Rectal smooth muscle tissue (tissue), 1 donor: Measurements from ENCODE around the gene LRRC75B.

Source experiments
- H3K27ac ChIP-seq: one replicate; pipeline ENCODE4 v1.7.0; 2013; ENCODE audit warnings: low read depth, low read length, inconsistent platforms
- H3K27me3 ChIP-seq: one replicate; pipeline ENCODE4 v1.7.0; 2013; ENCODE audit warnings: low read length; ENCODE audit not compliant: control insufficient read depth, insufficient read depth
- H3K36me3 ChIP-seq: one replicate; pipeline ENCODE4 v1.7.0; 2013; ENCODE audit warnings: low read length; ENCODE audit not compliant: control insufficient read depth, insufficient read depth
- H3K4me1 ChIP-seq: one replicate; pipeline ENCODE4 v1.7.0; 2013; ENCODE audit warnings: low read length; ENCODE audit not compliant: control insufficient read depth, insufficient read depth
- H3K4me3 ChIP-seq: one replicate; pipeline ENCODE4 v1.7.0; 2013; ENCODE audit warnings: low read length
- H3K9ac ChIP-seq: one replicate; pipeline ENCODE4 v1.7.0; 2013; ENCODE audit warnings: low read length

LRRC75B gene

GRCh38 chr22:24587948-24588347 is 4.9 kb downstream of the LRRC75B start:
- Histone ChIP-seq H3K4me1 (peaks cover 8% of the 10 kb centered on the region), H3K27ac (no peak overlapping the region), H3K36me3 (peaks cover 10% of the 10 kb centered on the region), H3K27me3 (no peaks in the 10 kb centered on the region), H3K4me3 (no peak overlapping the region), H3K9ac (no peak overlapping the region)

GRCh38 chr22:24587251-24587650 is 5.6 kb downstream of the LRRC75B start:
- H3K27ac ChIP-seq = no peak overlapping the region
- peaks cover 10% of the 10 kb centered on the region for H3K36me3 ChIP-seq
- H3K27me3 ChIP-seq = no peaks in the 10 kb centered on the region
- H3K9ac ChIP-seq = no peak overlapping the region
- H3K4me1 ChIP-seq = peaks cover 9% of the 10 kb centered on the region
- no peak overlapping the region for H3K4me3 ChIP-seq

- H3K36me3 ChIP-seq = peaks cover 10% of the 10 kb centered on the region
- no peak overlapping the region for H3K27ac ChIP-seq
- H3K27me3 ChIP-seq = no peaks in the 10 kb centered on the region
- H3K4me1 ChIP-seq = peaks cover 9% of the 10 kb centered on the region
- no peak overlapping the region for H3K4me3 ChIP-seq
- no peak overlapping the region for H3K9ac ChIP-seq
Observed at GRCh38 chr22:24585927-24586546, 6.8 kb downstream of the LRRC75B start.

- Histone ChIP-seq H3K27ac (no peak overlapping the region), H3K9ac (no peak overlapping the region), H3K4me3 (no peak overlapping the region), H3K36me3 (peaks cover 10% of the 10 kb centered on the region), H3K4me1 (peaks cover 9% of the 10 kb centered on the region), H3K27me3 (no peaks in the 10 kb centered on the region)
Observed at GRCh38 chr22:24585461-24585860, 7.4 kb downstream of the LRRC75B start.

- Histone ChIP-seq H3K27ac (peak overlapping the region; percentile 70), H3K36me3 (peaks cover 10% of the 10 kb centered on the region), H3K4me1 (peaks cover 9% of the 10 kb centered on the region), H3K4me3 (no peak overlapping the region), H3K27me3 (no peaks in the 10 kb centered on the region), H3K9ac (no peak overlapping the region)
Observed at GRCh38 chr22:24584871-24585411, 7.9 kb downstream of the LRRC75B start.

- Histone ChIP-seq H3K36me3 (peaks cover 10% of the 10 kb centered on the region), H3K27ac (peak overlapping the region; percentile 70), H3K4me1 (peaks cover 9% of the 10 kb centered on the region), H3K4me3 (no peak overlapping the region), H3K9ac (no peak overlapping the region), H3K27me3 (no peaks in the 10 kb centered on the region)
Observed at GRCh38 chr22:24584166-24584790, 8.6 kb downstream of the LRRC75B start.

GRCh38 chr22:24583221-24584165 is 9.4 kb downstream of the LRRC75B start:
- H3K27ac ChIP-seq = peak overlapping the region; percentile 70
- H3K4me3 ChIP-seq = peak overlapping the region; percentile 30
- H3K36me3 ChIP-seq = peaks cover 7% of the 10 kb centered on the region
- H3K27me3 ChIP-seq = no peaks in the 10 kb centered on the region
- H3K9ac ChIP-seq = no peak overlapping the region
- H3K4me1 ChIP-seq = peaks cover 9% of the 10 kb centered on the region

GRCh38 chr22:24582056-24582814 is 10.6 kb downstream of the LRRC75B start:
- Histone ChIP-seq H3K4me1 (peaks cover 9% of the 10 kb centered on the region), H3K27me3 (no peaks in the 10 kb centered on the region), H3K4me3 (no peak overlapping the region), H3K9ac (no peak overlapping the region), H3K36me3 (peaks cover under 1% of the 10 kb centered on the region), H3K27ac (no peak overlapping the region)

GRCh38 chr22:24580276-24580675 is 12.6 kb downstream of the LRRC75B start:
- no peak overlapping the region for H3K27ac ChIP-seq
- H3K9ac ChIP-seq = no peak overlapping the region
- H3K27me3 ChIP-seq = no peaks in the 10 kb centered on the region
- peaks cover 9% of the 10 kb centered on the region for H3K4me1 ChIP-seq
- H3K4me3 ChIP-seq = no peak overlapping the region
- H3K36me3 ChIP-seq = no peaks in the 10 kb centered on the region

GRCh38 chr22:24579258-24579601 is 13.6 kb downstream of the LRRC75B start:
- H3K4me1 ChIP-seq = peaks cover 9% of the 10 kb centered on the region

GRCh38 chr22:24578355-24579257 is 14.3 kb downstream of the LRRC75B start:
- H3K27ac ChIP-seq = no peak overlapping the region
- H3K27me3 ChIP-seq = no peaks in the 10 kb centered on the region

More at GRCh38 chr22:24579258-24579601, 13.6 kb downstream of the LRRC75B start:
- Histone ChIP-seq H3K27me3 (no peaks in the 10 kb centered on the region), H3K27ac (no peak overlapping the region), H3K9ac (no peak overlapping the region), H3K4me3 (no peak overlapping the region), H3K36me3 (no peaks in the 10 kb centered on the region)

More at GRCh38 chr22:24578355-24579257, 14.3 kb downstream of the LRRC75B start:
- H3K4me3 ChIP-seq = no peak overlapping the region
- H3K4me1 ChIP-seq = peaks cover 8% of the 10 kb centered on the region
- no peak overlapping the region for H3K9ac ChIP-seq
- H3K36me3 ChIP-seq = no peaks in the 10 kb centered on the region
